HG02938 (cell line): ENCODE results near the gene RXFP1.

Source experiments
- ATAC-seq: cut with Tn5 transposase; IDR thresholded peaks from one replicate; pipeline ENCODE4 v1.9.1; 2021; ENCODE audit warnings: mild to moderate bottlenecking, moderate library complexity; ENCODE audit not compliant: unreplicated experiment

The RXFP1 gene

DNA sequence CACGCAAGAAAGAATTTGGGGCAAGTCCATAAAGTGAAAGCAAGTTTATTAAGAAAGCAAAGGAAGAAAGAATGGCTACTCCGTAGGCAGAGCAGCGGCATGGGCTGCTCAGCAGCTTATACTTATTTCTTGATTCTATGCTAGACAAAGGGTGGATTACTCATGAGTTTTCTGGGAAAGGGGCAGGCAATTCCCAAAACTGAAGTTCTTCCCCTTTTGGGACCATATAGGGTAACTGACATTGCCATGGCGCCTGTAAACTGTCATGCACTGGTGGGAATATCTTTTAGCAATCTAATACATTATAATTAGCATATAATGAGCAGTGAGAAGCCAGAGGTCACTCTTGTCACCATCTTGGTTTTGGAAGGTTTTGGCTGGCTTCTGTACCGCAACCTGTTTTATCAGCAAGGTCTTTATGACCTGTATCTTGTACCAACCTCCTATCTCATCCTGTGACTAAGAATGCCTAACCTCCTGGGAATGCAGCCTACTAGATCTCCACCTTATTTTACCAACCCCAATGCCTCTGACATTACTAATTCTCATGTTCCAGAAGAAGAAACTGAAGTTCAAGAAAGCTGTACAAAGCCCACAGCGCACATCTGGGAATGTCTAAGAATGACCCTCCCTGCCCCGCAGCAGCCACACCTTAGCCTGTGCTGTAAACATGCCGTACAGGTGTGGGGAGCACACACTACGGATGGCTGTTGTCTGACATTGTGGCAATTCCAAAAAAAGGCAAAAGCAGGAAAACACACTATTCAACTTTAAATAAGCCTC is 18.6 kb downstream of the RXFP1 start:
- no peak for ATAC-seq

DNA sequence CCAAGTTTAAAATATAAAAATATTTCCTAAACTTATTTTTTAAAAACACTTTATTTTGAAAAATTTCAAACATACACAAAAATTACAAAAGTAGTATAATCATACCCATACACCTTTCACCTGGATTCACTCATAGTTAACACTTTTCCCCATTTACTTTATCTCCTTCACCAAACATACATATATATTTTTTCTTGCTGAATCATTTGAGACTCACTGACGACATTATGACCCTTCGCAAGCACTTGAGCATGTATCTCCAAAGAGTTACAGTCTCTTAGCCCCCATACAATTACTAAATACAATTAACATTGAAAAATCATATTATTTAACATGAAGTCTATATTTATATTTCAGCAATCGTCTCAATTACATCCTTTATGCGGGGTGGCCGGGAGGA is 19.8 kb downstream of the RXFP1 start:
- no peak for ATAC-seq

GRCh38 chr4:158543191-158543590 is 21.5 kb downstream of the RXFP1 start:
- ATAC-seq = no peak

DNA sequence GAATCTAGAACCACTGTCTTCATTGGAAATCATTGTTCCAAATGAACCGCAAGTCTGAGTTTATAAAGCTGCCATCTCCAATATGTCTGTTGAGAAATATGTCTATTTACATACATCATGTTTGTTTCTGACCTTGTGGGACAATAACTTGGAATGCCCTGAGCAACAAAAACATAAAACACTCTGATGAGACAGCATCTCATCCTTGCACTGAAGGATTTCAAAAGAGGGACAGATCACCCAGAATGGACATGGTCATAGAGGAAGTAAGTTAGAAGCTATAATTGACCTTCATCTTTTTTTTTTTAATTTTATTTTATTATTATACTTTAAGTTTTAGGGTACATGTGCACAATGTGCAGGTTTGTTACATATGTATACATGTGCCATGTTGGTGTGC is 22.5 kb downstream of the RXFP1 start:
- ATAC-seq = no peak

DNA sequence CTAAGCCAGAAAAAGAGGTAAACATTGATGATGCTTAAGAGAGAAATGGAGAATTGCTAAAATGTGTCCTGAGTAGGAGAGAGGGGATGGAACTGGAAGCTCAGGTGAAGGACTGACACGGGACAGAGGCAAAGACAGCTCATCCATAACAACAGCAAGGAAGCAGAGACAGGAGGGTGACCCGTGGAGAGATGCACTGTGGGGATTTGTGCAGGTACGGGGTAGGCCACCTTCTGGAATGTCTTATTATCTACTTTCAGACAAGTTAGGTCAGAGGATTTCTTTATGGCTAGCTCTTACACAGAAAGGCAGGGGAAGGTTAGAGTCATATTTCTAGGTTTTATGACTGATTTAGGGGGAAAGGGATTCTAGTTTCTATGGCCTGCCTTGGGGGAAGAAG is 31.7 kb downstream of the RXFP1 start:
- no peak for ATAC-seq

GRCh38 chr4:158560284-158560683 is 38.6 kb downstream of the RXFP1 start:
- ATAC-seq = no peak

DNA sequence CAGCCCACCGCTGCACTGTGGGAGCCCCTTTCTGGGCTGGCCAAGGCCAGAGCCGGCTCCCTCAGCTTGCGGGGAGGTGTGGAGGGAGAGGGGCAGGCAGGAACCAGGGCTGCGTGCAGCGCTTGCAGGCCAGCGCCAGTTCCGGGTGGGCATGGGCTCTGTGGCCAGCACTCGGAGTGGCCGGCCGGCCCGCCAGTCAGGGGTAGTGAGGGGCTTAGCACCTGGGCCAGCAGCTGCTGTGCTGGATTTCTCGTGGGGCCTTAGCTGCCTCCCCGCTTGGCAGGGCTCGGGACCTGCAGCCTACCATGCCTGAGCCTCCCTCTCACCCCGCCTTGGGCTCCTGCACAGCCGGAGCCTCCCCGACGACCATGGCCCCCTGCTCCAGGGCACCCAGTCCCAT is 45.2 kb downstream of the RXFP1 start:
- no peak for ATAC-seq

DNA sequence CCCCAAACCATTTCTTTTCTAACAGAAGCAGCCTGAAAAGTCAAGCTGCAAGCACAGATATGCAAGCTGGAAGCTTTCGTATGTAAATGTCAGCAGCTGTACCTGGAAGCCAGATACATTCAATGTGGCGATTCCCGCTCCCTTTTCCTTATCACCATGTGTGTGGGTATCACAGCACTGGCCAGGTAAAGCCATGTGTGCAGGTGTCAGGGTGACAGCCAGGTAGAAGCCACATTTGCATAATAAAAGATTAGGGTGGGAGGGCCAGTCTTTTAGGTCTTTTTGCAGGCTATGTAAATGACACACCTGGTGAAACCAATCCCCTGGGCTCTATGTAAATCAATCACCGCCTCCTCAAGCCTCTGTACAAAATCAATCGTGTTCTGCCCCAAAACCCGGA is 50.1 kb downstream of the RXFP1 start:
- ATAC-seq = no peak

- ATAC-seq = no peak
These were observed 50.9 kb downstream of the RXFP1 start for GRCh38 chr4:158572608-158573007.

- ATAC-seq = no peak
These were observed 56.8 kb downstream of the RXFP1 start for GRCh38 chr4:158578476-158578875.

DNA sequence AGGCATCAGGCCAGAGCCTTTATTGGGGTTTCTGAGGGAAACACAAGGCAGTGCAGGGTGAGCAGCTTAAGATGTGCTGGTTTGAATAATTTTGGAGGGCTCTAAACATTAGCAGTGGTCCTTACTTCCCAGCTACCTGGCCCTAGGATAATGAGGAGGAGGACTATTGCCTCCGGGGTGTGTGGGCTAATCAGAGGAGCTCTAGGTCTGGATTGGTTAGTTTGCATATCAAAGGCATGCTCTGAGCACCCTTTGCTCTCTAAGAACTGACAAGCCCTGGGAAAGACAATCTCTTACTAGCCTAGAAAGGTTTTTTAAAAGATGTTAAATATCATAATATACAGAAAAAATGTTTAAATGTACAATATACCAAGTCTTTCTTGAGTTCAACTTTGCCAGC is 58.4 kb downstream of the RXFP1 start:
- no peak for ATAC-seq

- no peak for ATAC-seq
These were observed 59.5 kb downstream of the RXFP1 start for GRCh38 chr4:158581161-158581560.

DNA sequence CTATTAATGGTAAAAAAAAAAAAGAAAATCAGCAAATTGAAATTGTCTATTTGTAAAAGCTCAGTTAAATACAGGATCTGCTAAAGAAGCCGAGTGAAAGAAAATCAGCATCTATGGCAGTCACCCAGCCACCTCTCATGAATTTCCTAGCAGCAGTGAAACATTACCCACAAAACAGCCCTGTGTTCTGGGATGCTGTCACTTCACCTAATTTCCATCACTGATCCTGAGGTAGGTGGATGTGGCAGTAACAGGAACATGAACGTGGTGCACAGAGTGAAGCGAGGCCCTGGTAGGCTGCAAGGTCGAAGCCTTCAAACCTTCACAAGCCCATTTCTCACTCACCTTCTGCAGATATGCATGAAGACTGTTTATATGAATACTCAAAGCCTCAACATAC is 65.2 kb downstream of the RXFP1 start:
- no peak for ATAC-seq

GRCh38 chr4:158588285-158588684 is 66.6 kb downstream of the RXFP1 start:
- no peak for ATAC-seq

GRCh38 chr4:158588777-158589176 is 67.1 kb downstream of the RXFP1 start:
- no peak for ATAC-seq

DNA sequence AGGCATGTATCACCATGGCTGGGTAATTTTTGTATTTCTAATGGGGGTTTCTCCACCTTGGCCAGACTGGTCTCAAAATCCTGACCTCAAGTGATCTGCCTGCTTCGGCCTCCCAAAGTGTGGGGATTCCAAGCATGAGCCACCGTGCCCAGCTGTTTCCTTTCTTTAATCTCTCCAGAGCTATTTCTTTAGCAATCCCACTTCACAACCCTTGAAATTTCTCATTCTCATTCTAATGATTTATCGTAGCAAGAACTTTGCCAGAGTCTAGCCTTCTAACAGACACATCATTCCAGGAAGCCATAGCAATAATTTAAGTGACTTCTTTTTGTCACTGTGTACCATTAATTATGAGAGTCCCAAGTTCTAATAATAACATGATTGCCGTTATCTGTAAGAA is 68.6 kb downstream of the RXFP1 start:
- no peak for ATAC-seq

GRCh38 chr4:158590824-158591223 is 69.1 kb downstream of the RXFP1 start:
- ATAC-seq = no peak

GRCh38 chr4:158597879-158598596 is 76.4 kb downstream of the RXFP1 start:
- no peak for ATAC-seq

GRCh38 chr4:158599150-158599549 is 77.5 kb downstream of the RXFP1 start:
- no peak for ATAC-seq

GRCh38 chr4:158599765-158600498 is 78.2 kb downstream of the RXFP1 start:
- ATAC-seq = no peak

GRCh38 chr4:158604369-158604768 is 82.7 kb downstream of the RXFP1 start:
- no peak for ATAC-seq

DNA sequence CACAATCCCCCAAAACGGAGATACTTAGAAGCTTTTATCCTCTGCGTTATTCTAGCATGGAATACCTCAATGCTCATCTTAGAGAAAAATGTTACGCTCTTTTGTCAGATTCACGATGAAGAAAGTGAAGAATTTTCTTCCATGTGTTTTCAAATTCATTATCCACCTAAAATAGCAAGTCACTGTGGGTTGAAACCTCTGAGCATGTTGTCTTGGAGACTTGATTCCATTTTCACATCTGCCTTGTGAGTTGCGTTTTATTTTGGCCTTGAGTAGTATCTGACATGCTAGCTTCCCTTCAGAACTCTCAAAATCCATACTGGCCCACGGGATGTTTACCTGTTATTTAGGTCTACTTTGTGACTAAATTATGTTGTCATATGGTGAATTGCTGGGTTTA is 83.7 kb downstream of the RXFP1 start:
- no peak for ATAC-seq
